Chondrocyte (in vitro differentiated cells): Measurements from ENCODE around the gene UFL1. TPM values are rescaled to one million over a fixed set of nuclear protein-coding genes. Genes with fewer than 3 reads are reported as not detected.
"Not testable (repeated sequence)": the region's sequence is repeated elsewhere in the genome, so short reads cannot be mapped to it uniquely, and the experiment has no call there.

ENCODE experiments used
- DNase-seq: peaks from one replicate; pipeline ENCODE4 v3.0.0; 2021; ENCODE audit warnings: mixed read lengths, low spot score
- H3K27ac Mint-ChIP-seq: one replicate; pipeline ENCODE4 v1.8.0; 2021; ENCODE audit warnings: mild to moderate bottlenecking, moderate library complexity, mixed read lengths; ENCODE audit not compliant: unreplicated experiment
- H3K27me3 Mint-ChIP-seq: 2 replicates; pipeline ENCODE4 v1.8.0; 2021; ENCODE audit warnings: low read depth, mixed read lengths
- H3K36me3 Mint-ChIP-seq: 2 replicates; pipeline ENCODE4 v1.8.0; 2021; ENCODE audit warnings: low read depth, mixed read lengths
- H3K4me1 Mint-ChIP-seq: 2 replicates; pipeline ENCODE4 v1.8.0; 2021; ENCODE audit warnings: low read depth, mild to moderate bottlenecking, mixed read lengths
- H3K4me3 Mint-ChIP-seq: one replicate; pipeline ENCODE4 v1.8.0; 2021; ENCODE audit warnings: mild to moderate bottlenecking, moderate library complexity, mixed read lengths; ENCODE audit not compliant: unreplicated experiment
- H3K9me3 Mint-ChIP-seq: 2 replicates; pipeline ENCODE4 v1.8.0; 2021; ENCODE audit warnings: low read depth, mixed read lengths
- CTCF ChIP-seq: fragments of 200-600 bp; sonication (generic); IDR thresholded peaks from 2 replicates; pipeline ENCODE4 v1.5.0; 2021; ENCODE audit warnings: antibody characterized with exemption, mild to moderate bottlenecking, moderate library complexity
- long read RNA-seq: library from polyadenylated mRNA; stranded (forward); transcript quantifications from one replicate; pipeline ENCODE4 v2.0.0, GENCODE V29; 2021
- total RNA-seq: library from RNA; stranded (reverse); gene quantifications from 3 replicates; pipeline ENCODE4 v1.2.1, GENCODE V29; 2021

Gene UFL1
- total RNA-seq: 24.5 to 28.2 TPM (median 25.3 TPM) in 3 replicates
- long read RNA-seq, full-length matches to known transcripts: 49 of 60 reads
- long read RNA-seq, partial matches to known transcripts: 4 of 60 reads
- long read RNA-seq, other reads (novel, unspliced or antisense): 7 of 60 reads

GRCh38 chr6:96521644-96522464 lies at the start of gene UFL1:
Gene UFL1 (plus strand): TSS chr6:96521806. CDS start chr6:96521874, 68 bp downstream.
- peaks cover 7% of the 10 kb centered on the region for H3K36me3 Mint-ChIP-seq
- H3K27me3 Mint-ChIP-seq: no peaks in the 10 kb centered on the region
- peaks cover 23% of the 10 kb centered on the region for H3K4me1 Mint-ChIP-seq
- DNase-seq: peak; percentile 98
- H3K27ac Mint-ChIP-seq: peak within 1 kb of the TSS; percentile 99
- peak; percentile 39 for TF ChIP-seq CTCF
- peak within 1 kb of the TSS; percentile 100 for H3K4me3 Mint-ChIP-seq
- H3K9me3 Mint-ChIP-seq: no peaks in the 10 kb centered on the region

GRCh38 chr6:96472291-96472690 lies 49.3 kb upstream of the UFL1 start:
- Mint-ChIP-seq H3K9me3 (peaks cover 14% of the 10 kb centered on the region), H3K27me3 (peaks cover 14% of the 10 kb centered on the region)
- not testable (repeated sequence) for H3K36me3 Mint-ChIP-seq, H3K4me3 Mint-ChIP-seq, DNase-seq, H3K27ac Mint-ChIP-seq, H3K4me1 Mint-ChIP-seq

GRCh38 chr6:96478695-96479094 lies 42.9 kb upstream of the UFL1 start:
- Mint-ChIP-seq H3K4me3 (no peak overlapping the region), H3K27ac (no peak overlapping the region), H3K36me3 (no peaks in the 10 kb centered on the region), H3K27me3 (peaks cover 3% of the 10 kb centered on the region), H3K9me3 (peaks cover 29% of the 10 kb centered on the region), H3K4me1 (no peaks in the 10 kb centered on the region)
- no peak for DNase-seq
- TF ChIP-seq CTCF: no peak

GRCh38 chr6:96491926-96492325 lies 29.7 kb upstream of the UFL1 start:
- TF ChIP-seq CTCF: no peak
- Mint-ChIP-seq H3K4me3 (no peak overlapping the region), H3K27me3 (peaks cover 2% of the 10 kb centered on the region), H3K4me1 (no peaks in the 10 kb centered on the region), H3K27ac (no peak overlapping the region), H3K9me3 (peaks cover 47% of the 10 kb centered on the region), H3K36me3 (no peaks in the 10 kb centered on the region)
- no peak for DNase-seq

- no peak overlapping the region for H3K4me3 Mint-ChIP-seq
- H3K27ac Mint-ChIP-seq: no peak overlapping the region
- no peaks in the 10 kb centered on the region for H3K27me3 Mint-ChIP-seq
- no peak for DNase-seq
- no peaks in the 10 kb centered on the region for H3K4me1 Mint-ChIP-seq
- peaks cover 4% of the 10 kb centered on the region for H3K36me3 Mint-ChIP-seq
- TF ChIP-seq CTCF: no peak
- peaks cover 45% of the 10 kb centered on the region for H3K9me3 Mint-ChIP-seq
Observed at GRCh38 chr6:96499781-96500180, 21.8 kb upstream of the UFL1 start.

- Mint-ChIP-seq H3K4me3 (no peak overlapping the region), H3K27ac (no peak overlapping the region), H3K4me1 (peaks cover 3% of the 10 kb centered on the region), H3K36me3 (peaks cover 4% of the 10 kb centered on the region), H3K27me3 (no peaks in the 10 kb centered on the region), H3K9me3 (peaks cover 26% of the 10 kb centered on the region)
- no peak for TF ChIP-seq CTCF
- DNase-seq: no peak
Observed at GRCh38 chr6:96502915-96503314, 18.7 kb upstream of the UFL1 start.
